T-helper 2 cell treated with Interferon-gamma antibody and Interleukin-4, amounts not matched to agents 100 ng/mL and 5 ng/mL, for 36 hours (primary cell): ENCODE data around the gene RAB33A. TPM values are rescaled to one million over a fixed set of nuclear protein-coding genes. Genes with fewer than 3 reads are reported as not detected.

ENCODE experiments used
- intact Hi-C: fragments of 100-400 bp; cut with micrococcal nuclease; formaldehyde crosslinking; loops from one replicate; pipeline ENCODE4 v1.15.1; 2023
- total RNA-seq: library from RNA; stranded (reverse); gene quantifications from 2 replicates; pipeline ENCODE4 v1.2.3, GENCODE V29; 2022

Gene RAB33A
- 24.9 and 27.7 TPM in 2 replicates for total RNA-seq

DNA sequence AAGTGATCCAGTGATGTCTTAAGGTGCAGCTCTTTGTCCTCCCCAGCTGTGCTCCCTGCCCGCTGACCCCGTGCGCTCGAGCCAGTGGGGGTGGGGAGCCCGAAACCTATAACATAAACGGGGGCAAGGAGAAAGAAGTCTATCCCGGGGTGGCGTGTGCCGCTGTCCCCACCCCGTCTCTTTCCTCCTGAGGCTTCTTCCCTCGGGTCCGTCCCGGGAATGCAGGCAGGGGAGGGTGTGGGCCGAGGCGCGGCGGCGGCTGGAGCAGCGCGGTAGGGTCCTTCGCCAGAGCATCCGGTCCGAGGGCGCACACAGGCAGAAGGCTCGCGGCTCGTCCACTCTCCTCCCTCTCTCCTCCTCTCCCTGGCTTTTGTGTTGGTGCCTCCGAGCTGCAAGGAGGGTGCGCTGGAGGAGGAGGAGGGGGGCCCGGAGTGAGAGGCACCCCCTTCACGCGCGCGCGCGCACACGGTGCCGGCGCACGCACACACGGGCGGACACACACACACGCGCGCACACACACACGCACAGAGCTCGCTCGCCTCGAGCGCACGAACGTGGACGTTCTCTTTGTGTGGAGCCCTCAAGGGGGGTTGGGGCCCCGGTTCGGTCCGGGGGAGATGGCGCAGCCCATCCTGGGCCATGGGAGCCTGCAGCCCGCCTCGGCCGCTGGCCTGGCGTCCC, at the start of gene RAB33A:
Gene RAB33A, plus strand, starts transcription at position 517 of the 681 bp plus-strand sequence. Its CDS starts 101 bp downstream, at position 618.
- intact Hi-C loops, result loop anchor here (2.0 to 5.0 kb wide), 3 partner anchors 49 to 166 kb away; partner anchors contain the start of genes SLC25A14 and ZNF280C

DNA sequence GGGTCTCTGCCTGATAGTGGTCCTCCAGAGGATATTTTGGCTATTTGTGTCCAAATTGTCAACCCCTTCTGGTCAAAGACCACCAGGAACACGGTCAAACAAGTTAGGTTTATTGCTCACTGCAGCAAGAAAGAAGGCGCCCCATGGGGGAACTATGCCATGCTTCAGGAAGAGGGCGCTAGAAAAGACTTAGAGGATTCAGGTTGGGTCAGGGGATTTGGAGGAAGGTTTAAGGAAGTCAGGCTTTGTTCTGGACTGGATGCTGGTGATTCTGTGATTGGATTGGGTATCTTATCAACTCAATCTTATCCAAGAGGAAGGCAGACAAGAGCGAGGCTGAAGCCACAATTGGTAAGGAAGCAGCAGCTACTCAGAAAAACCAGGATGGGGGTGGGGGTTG, 47.2 kb upstream of the RAB33A start:
- intact Hi-C loops, result loop anchor here (5.0 kb wide), 2 partner anchors 48 to 68 kb away; partner anchors contain the start of gene RAB33A

DNA sequence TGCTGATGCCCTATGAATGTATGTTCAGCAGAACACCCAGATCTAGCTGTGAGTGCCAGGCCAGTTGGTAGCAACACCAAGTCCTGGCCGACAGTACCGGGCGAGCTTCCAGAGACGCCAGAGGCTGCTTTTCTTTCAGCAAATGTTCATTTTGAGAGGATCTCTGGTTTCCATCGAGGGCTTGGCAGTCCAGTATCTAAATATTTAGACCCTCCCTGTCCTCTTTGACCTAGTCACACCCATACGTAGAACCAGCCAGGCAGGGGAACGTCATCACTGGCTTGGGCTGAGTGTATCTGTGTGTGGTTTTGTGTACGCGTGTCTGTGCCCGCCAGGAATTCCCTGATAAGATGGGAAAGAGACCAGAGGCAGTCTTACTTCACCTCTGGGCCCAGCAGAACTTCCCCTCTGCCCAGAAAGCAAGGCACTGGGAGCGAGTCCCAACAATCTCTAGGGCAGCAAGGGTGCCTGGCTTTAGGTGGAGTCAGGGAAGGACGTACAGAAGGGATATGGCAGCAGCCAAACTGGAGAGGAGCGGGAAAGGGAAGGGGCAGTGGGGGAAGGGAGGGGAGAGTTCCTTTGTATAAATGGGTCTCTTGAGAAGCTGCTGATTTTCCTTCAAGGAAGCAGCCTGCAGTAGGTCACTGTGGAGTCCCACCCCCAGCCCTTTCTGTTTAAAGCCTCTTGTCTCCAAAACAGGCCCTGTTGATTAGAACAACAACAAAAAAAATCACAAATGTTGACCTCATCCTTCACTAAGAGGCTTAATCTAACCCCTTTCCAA, 46.5 kb upstream of the RAB33A start:
- intact Hi-C loops, result no loop called here

- intact Hi-C loops, result no loop called here
These were observed 40.8 kb upstream of the RAB33A start for GRCh38 chrX:130130990-130131389.

DNA sequence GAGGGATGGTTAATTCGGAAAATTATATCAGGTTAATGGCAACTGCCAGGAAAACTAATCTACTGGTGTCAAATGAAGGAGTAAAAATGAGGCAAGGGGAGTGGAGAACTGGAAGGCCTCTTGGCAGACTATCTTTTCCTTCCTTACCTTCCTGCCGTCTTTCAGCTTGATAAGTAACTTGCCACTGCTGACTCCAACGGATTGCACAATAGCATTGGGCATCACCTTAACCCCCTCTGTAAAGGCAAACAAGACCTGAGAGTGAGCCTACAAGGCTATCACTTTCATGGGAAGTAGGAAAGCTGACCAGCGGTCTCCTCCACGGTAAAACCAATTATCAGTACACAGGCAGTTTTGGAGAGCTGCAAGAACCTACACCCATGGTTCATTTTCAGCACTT, 35.3 kb upstream of the RAB33A start:
- intact Hi-C loops, result no loop called here

DNA sequence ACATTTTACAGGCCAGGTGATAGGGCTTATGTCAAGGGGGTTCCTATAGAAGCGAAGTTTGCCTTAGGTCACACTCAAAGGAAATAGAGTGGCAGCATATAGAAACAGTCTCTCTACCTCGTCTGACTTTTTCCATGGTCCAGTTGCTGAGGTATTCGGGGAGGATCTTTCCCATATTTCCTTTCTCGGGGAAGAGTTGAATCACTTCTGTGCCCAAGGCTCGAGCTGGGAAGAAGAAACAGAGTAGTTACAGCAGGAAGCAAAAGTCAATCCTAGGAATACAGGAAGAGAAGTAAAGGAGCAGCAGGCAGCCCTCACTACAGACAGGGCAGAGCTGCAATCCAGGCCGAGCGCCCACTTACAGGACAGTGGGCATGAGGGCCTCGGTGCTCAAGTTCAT, 34.8 kb upstream of the RAB33A start:
- intact Hi-C loops, result no loop called here

GRCh38 chrX:130139474-130140201, 32.1 kb upstream of the RAB33A start:
- intact Hi-C loops, result no loop called here

DNA sequence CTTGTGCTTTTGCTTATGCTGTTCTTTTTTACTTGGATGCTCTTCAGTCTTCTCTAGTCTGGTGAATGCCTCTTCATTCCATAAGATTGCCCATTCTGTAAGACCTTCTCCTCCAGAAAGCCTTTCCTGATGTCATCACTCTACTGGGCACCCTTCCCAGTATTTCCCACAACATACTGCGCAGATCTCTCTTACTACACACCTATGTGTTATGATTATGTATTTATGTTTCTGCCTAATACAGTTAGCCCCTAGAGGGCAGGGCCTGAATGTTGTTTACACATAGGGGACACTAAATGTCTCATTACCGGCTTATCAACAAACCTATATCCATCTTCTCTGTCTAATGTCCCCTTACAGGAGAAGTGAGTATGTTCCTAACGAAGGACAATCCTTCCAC, 27.3 kb upstream of the RAB33A start:
- intact Hi-C loops, result no loop called here

GRCh38 chrX:130145123-130145522, 26.6 kb upstream of the RAB33A start:
- intact Hi-C loops, result no loop called here

GRCh38 chrX:130147631-130148030, 24.1 kb upstream of the RAB33A start:
- intact Hi-C loops, result no loop called here

DNA sequence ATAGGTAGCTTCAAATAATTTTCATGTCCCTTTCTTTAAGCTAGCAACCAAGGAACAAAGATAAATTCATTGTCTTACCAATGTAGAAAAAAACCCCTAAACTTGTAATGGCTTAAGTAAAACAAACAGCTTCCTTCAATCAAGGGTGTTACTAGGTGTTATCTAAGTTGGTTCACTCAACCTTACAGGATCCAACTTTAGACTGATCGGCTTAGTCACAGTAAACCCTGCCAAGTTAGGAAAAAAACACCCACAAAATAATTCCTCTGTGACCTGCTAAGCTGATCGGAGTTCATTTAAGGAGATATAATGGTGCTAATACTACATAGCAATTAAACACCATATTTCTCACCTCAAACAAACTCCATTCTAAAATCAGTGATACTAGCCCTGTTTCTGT, 16.2 kb upstream of the RAB33A start:
- intact Hi-C loops, result no loop called here

- intact Hi-C loops, result no loop called here
These were observed 13.5 kb upstream of the RAB33A start for GRCh38 chrX:130158311-130158710.

DNA sequence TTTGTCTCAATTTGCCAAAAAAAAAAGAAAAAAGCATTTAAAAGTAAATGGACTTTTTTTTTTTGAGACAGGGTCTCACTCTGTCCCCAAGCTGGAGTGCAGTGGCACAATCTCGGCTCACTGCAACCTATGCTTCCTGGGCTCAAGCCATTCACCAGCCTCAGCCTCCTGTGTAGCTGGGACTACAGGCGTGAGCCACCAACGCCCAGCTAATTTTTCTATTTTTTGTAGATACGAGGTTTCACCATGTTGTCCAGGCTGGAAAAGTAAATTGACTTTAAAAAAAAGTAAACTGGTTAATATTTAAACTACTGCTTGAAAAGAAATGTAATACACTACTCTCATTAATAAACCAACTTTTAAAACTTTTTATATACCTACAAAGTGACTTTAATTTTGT, 12.0 kb upstream of the RAB33A start:
- intact Hi-C loops, result no loop called here

- intact Hi-C loops, result no loop called here
These were observed 9.5 kb upstream of the RAB33A start for GRCh38 chrX:130162094-130162735.

GRCh38 chrX:130163398-130163797, 8.4 kb upstream of the RAB33A start:
- intact Hi-C loops, result no loop called here

- intact Hi-C loops, result loop anchor here (1.0 to 5.0 kb wide), 4 partner anchors 8 to 383 kb away; no protein-coding TSS in a partner anchor
These were observed 6.5 kb upstream of the RAB33A start for GRCh38 chrX:130165181-130165702.

DNA sequence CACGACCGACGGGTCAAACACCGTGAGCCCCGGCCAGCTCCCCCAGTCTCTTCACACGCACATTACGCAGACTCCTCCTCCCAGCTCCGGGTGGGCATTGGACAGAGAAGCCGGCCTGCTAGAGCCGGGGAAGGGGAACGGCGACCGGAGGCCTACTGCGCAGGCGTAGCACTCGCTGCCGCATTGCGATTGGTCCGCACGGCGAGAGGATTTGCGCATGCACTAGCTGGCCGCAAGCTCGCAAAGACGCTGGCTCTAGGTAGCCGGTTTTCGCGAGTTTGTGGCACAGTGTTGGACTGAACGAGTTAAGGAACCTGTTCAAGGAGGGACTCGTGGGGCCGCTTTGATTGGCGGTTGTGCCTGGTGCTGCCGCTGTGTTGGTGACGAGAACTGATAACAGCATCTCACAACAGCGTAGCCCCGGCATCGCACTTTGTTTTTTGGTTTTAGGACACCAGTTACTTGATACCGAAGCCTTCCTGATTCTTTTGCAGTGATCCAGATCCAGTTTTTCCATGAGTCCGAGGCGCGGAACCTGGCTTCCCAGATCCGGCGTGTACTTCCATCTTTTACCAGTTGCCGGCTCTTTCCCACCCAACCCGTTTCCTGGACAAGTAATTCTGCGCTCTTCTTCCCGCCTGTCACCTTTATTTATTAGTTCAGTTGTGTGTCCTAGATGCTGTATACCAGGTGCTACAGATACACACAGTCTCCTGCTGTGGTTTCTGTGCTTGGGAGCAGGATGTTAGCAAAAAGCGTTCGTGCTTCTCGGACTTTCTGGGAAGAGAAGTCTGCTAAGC, 5.9 kb upstream of the RAB33A start, which contains the start of gene AIFM1:
Gene AIFM1, minus strand, starts transcription at position 139 of the 800 bp plus-strand sequence. CDS start 185 bp downstream, outside the sequence.
- intact Hi-C loops, result loop anchor here (1.0 to 5.0 kb wide), 5 partner anchors 7 to 384 kb away; partner anchors contain the start of gene BCORL1

GRCh38 chrX:130166503-130166777, 5.3 kb upstream of the RAB33A start:
- intact Hi-C loops, result loop anchor here (2.0 to 5.0 kb wide), 2 partner anchors 184 to 384 kb away; partner anchors contain the start of gene BCORL1

DNA sequence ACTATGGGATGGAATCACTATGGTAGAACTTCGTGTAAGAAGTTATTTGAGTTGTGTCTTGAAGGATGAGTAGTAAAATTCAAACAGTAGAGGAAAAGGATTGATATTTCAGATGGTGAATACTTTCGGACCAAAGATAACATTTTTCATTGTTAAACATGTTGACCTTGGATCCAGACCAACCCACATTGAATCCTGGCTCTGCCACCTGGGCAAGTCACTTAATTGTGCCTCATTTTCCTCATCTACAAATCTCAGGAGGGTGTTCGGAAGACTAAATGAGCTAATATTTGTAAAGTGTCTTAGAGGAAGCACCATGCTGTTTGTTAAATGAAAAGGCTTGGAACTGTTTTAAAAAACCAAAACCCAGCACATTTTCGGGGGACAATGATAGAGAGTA, 4.7 kb upstream of the RAB33A start:
- intact Hi-C loops, result loop anchor here (2.0 to 5.0 kb wide), 2 partner anchors 184 to 385 kb away; partner anchors contain the start of gene BCORL1
